Measurements from ENCODE around the gene TUBA4B. TPM values are rescaled to one million over a fixed set of nuclear protein-coding genes. Genes with fewer than 3 reads are reported as not detected.

Gene TUBA4B
- total RNA-seq, 4 donors from 2014 or later = 0.43 to 0.83 TPM; not detected in 2

DNA sequence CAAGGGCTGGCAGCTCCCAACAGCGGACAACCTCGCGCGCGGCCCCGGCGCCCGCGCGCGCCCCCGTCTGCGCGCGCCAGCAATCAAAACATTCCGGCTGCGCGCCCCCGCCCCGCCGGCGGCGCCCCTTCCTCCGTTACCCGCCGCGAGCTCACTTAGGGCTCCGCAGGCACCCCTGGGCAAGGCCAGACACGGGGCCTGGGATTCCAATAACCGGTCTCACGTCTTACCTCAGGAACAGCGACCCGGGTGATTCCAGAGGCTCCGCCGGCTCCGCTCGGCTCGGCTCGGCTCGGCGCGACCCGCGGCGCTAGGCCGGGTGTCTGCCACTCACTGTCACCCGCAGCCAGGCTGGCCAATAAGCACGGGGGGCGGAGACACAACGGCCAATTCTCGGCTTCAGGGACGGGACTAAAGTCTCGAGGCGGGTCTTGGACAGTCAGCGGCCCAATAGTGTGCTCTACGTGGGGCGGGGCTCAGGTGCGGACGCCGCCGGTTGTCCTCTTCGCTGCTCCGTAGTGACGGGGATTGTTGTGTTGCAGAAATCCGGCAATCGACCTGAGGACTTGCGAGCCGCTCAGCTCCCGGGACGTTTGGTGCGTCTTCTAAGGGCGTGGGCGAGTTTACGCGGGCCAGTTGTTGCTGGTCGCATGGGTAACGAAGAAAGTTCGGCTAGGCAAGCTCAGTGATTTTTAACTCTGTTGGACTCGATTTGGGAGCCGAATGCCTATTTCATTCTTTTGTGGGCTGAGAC, 23.6 kb upstream of the TUBA4B start, which contains the start of the genes ANKZF1 and ATG9A:
Gene ANKZF1 (plus strand): TSS at position 502 of the 754 bp plus-strand sequence. CDS start 452 bp downstream, outside the sequence.
Gene ATG9A (minus strand): TSS at position 332 of the 754 bp plus-strand sequence. CDS start 1,612 bp downstream, outside the sequence.
- Histone ChIP-seq H3K4me1 (peaks cover 0 to 7% of the 10 kb centered on the region in 2 donors), H3K36me3 (no peaks in the 10 kb centered on the region), H3K27ac (peak within 1 kb of the TSS; percentile 92 to 98), H3K9me3 (no peaks in the 10 kb centered on the region), H3K27me3 (no peaks in the 10 kb centered on the region), H3K4me3 (peak within 1 kb of the TSS; percentile 58 to 91)
- intact Hi-C loops (cut with DNase I; ENCODE audit: low total_unique reads) = no loop called here
- peak; percentile 60 to 81 for TF ChIP-seq POLR2A (IDR thresholded peaks at IDR 0.05)
- TF ChIP-seq, protein P1, sequence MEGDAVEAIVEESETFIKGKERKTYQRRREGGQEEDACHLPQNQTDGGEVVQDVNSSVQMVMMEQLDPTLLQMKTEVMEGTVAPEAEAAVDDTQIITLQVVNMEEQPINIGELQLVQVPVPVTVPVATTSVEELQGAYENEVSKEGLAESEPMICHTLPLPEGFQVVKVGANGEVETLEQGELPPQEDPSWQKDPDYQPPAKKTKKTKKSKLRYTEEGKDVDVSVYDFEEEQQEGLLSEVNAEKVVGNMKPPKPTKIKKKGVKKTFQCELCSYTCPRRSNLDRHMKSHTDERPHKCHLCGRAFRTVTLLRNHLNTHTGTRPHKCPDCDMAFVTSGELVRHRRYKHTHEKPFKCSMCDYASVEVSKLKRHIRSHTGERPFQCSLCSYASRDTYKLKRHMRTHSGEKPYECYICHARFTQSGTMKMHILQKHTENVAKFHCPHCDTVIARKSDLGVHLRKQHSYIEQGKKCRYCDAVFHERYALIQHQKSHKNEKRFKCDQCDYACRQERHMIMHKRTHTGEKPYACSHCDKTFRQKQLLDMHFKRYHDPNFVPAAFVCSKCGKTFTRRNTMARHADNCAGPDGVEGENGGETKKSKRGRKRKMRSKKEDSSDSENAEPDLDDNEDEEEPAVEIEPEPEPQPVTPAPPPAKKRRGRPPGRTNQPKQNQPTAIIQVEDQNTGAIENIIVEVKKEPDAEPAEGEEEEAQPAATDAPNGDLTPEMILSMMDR (IDR thresholded peaks at IDR 0.05) = peak in 2 of 4 experiments; percentile 9 to 38
- DNase-seq = peak; percentile 98 to 99

DNA sequence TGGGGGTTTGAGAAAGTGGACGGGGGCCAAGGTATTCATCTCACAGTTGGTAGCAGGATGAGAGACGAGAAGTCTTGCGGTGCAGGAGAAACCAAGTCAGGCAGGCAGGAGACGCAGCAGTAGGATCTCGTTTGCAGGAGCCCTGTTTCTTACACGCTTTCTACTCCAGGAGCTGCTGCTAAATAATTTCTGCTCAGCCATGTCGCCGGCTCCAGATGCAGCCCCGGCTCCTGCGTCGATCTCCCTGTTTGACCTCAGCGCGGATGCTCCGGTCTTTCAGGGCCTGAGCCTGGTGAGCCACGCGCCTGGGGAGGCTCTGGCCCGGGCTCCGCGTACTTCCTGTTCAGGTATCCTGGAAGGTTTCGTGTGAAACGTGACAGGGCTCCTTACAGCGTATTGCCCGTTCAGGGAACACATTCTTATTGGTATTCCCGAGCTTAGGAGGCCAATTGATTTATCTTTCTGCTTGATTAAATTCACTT, 22.9 kb upstream of the TUBA4B start:
- Histone ChIP-seq H3K36me3 (no peaks in the 10 kb centered on the region), H3K27me3 (no peaks in the 10 kb centered on the region), H3K27ac (peak overlapping the region; percentile 77 to 87), H3K4me1 (peaks cover 0 to 7% of the 10 kb centered on the region in 2 donors), H3K4me3 (peak overlapping the region; percentile 58 to 91), H3K9me3 (no peaks in the 10 kb centered on the region)
- intact Hi-C loops (cut with DNase I; ENCODE audit: low total_unique reads) = no loop called here
- TF ChIP-seq, protein P1 (IDR thresholded peaks at IDR 0.05) = no peak
- no peak for TF ChIP-seq POLR2A (IDR thresholded peaks at IDR 0.05)
- no peak for DNase-seq

DNA sequence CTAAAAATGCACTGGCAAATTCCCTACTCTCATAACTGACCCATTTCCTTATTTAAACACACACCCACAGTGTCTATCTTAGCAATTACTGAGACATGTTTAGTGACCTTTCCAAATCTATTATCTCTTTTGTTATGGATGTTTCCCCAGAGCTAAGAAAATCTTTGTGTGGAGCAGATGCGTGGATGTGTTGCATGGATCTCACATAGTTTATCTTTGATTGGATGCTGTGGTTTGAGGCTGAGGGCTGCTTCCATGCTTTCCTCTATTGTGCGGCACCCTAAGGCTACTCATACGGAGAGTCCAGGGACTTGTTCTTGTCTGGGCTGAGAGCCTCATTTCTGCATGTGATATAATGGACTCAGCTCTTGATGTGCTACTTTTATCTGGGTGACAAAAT, 18.7 kb upstream of the TUBA4B start:
- Histone ChIP-seq H3K27ac (no peak overlapping the region), H3K36me3 (no peaks in the 10 kb centered on the region)
- intact Hi-C loops (cut with DNase I; ENCODE audit: low total_unique reads) = no loop called here

DNA sequence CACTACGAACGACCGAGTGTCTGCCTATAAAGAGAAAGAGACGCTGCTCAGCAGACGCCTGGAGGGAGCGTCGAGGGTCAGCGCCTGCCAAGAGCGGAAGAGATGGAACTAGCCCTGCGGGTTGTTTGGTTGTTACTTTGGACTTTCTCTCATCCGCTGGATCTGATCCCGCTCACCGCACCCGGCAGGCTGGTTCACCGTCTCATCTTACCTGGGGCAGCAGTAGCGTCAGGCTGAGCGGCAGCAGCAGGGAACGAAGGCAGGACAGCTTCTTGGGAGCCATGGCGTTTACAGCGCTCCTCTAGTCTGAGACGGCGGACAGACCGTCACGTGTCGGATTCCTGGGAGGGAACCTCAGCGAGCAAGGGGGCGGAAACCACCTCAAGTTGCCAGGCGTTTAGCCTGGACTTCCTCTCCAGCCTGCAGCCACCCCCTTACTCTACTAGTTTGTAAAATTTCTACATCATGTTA, 9.7 kb upstream of the TUBA4B start:
- intact Hi-C loops (cut with DNase I; ENCODE audit: low total_unique reads) = no loop called here
- no peak overlapping the region for H3K4me3 ChIP-seq
- peak overlapping the region in 1 of 2 donors; percentile 15 for H3K27ac ChIP-seq

More for the DNA sequence above, 18.7 kb upstream of the TUBA4B start:
- no peak for DNase-seq
- Histone ChIP-seq H3K4me1 (no peaks in the 10 kb centered on the region), H3K9me3 (no peaks in the 10 kb centered on the region), H3K27me3 (no peaks in the 10 kb centered on the region), H3K4me3 (no peak overlapping the region)
- TF ChIP-seq POLR2A (IDR thresholded peaks at IDR 0.05) = no peak
- TF ChIP-seq, protein P1 (IDR thresholded peaks at IDR 0.05) = no peak

More for the DNA sequence above, 9.7 kb upstream of the TUBA4B start:
- peaks cover 0 to 11% of the 10 kb centered on the region in 2 donors for H3K4me1 ChIP-seq
- no peaks in the 10 kb centered on the region for H3K9me3 ChIP-seq
- H3K27me3 ChIP-seq = no peaks in the 10 kb centered on the region
- H3K36me3 ChIP-seq = no peaks in the 10 kb centered on the region
- DNase-seq = peak in 1 of 2 donors; percentile 45
- TF ChIP-seq, protein P1 (IDR thresholded peaks at IDR 0.05) = no peak
- TF ChIP-seq POLR2A (IDR thresholded peaks at IDR 0.05) = no peak
